ENCODE results near the gene CFAP119.

Gene CFAP119

DNA sequence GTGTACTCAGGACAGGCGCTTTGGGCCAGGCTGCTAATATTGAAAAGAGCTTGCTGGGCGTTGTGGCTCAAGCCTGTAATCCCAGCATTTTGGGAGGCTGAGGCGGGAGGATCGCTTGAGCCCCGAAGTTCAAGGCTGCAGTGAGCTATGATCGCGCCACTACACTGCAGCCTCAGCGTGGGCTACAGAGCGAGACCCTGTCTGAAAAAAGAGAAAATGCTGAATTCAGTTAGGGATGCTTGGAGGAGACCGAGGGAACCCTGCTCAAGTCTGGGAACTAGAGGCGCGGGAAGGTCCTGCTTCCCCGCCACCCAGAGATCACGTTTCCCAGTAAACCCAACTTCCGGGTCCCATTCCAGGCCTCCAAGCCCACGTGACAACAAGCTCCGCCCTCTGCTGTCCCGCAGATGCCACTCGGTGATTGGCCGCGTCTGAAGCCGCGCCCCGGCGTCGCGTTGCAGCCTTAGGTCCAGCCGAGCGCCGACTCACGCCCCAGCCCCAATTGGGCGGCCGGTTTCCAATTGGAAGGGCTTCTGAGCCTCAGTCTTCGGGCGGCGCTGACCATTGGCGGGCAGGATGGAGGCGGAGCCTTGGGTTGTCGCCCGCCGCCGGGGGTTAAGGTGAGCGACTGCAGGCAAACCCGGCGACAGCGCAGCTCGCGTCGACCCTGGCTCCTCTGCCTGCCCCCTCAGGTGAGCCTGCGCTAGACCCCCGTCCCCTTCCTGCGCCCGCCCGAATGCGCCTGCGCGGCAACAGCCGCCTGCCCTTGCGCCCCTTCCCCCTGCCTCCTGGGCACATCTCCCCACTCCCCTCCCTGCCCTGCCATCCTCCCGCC, 13.8 kb downstream of the CFAP119 start, which contains the start of gene PHKG2:
Gene PHKG2, plus strand, starts transcription at position 627 of the 835 bp plus-strand sequence. CDS start 396 bp downstream, outside the sequence.
- Histone ChIP-seq H2AFZ (ENCODE audit: low read depth, low read length) (peak within 1 kb of the TSS; percentile 46; the same call in 1 of the 2 replicates), H3K36me3 (replicated peaks; ENCODE audit: low read depth, low read length) (peaks cover 20% of the 10 kb centered on the region), H4K20me1 (ENCODE audit: insufficient read depth, low read length) (no peaks in the 10 kb centered on the region), H3K79me2 (ENCODE audit: low read length) (peaks cover 23% of the 10 kb centered on the region), H3K4me3 (ENCODE audit: low read length) (peak within 1 kb of the TSS; percentile 83), H3K4me2 (ENCODE audit: low read length) (peak within 1 kb of the TSS; percentile 76), H3K27me3 (ENCODE audit: low read depth, low read length) (no peaks in the 10 kb centered on the region), H3K4me1 (ENCODE audit: low read length) (peaks cover 5% of the 10 kb centered on the region), H3K27ac (ENCODE audit: low read length) (peak within 1 kb of the TSS; percentile 28; the same call in 1 of the 2 replicates), H3K9ac (ENCODE audit: low read length) (peak within 1 kb of the TSS; percentile 68), H3K9me3 (ENCODE audit: insufficient read depth, low read length) (no peaks in the 10 kb centered on the region)
- TF ChIP-seq EZH2phosphoT487 (IDR thresholded peaks at IDR 0.05; ENCODE audit: low read depth): no peak
- TF ChIP-seq, protein P1, sequence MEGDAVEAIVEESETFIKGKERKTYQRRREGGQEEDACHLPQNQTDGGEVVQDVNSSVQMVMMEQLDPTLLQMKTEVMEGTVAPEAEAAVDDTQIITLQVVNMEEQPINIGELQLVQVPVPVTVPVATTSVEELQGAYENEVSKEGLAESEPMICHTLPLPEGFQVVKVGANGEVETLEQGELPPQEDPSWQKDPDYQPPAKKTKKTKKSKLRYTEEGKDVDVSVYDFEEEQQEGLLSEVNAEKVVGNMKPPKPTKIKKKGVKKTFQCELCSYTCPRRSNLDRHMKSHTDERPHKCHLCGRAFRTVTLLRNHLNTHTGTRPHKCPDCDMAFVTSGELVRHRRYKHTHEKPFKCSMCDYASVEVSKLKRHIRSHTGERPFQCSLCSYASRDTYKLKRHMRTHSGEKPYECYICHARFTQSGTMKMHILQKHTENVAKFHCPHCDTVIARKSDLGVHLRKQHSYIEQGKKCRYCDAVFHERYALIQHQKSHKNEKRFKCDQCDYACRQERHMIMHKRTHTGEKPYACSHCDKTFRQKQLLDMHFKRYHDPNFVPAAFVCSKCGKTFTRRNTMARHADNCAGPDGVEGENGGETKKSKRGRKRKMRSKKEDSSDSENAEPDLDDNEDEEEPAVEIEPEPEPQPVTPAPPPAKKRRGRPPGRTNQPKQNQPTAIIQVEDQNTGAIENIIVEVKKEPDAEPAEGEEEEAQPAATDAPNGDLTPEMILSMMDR (IDR thresholded peaks at IDR 0.05; ENCODE audit: low read depth, low read length): no peak

DNA sequence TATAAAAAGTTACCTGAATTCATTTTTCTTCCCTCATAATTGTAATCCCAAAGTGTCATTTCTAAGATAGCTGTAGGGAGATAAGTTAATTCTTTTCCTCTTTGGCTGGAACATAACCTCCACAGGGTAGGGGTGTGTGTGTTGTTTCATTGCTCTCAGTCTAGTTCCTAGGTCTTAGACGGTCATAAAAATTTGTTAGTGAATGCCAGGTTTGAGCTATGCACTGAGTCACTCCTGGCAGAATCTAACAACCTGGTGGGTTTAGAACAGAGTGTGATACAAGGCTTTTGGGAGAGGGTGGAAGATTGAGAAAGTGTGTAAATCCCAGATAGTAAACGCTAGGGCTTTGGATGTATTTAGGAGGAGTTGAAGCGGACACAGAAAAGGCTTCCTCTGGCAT, 14.5 kb downstream of the CFAP119 start:
- Histone ChIP-seq H4K20me1 (ENCODE audit: insufficient read depth, low read length) (no peaks in the 10 kb centered on the region), H3K27ac (ENCODE audit: low read length) (0 out of 2 replicates have a peak overlapping the region, but pooled peaks have one; percentile 28), H3K4me1 (ENCODE audit: low read length) (peaks cover 5% of the 10 kb centered on the region), H2AFZ (ENCODE audit: low read depth, low read length) (0 out of 2 replicates have a peak overlapping the region, but pooled peaks have one; percentile 46), H3K4me2 (ENCODE audit: low read length) (peak overlapping the region; percentile 76), H3K36me3 (replicated peaks; ENCODE audit: low read depth, low read length) (peaks cover 20% of the 10 kb centered on the region), H3K9me3 (ENCODE audit: insufficient read depth, low read length) (no peaks in the 10 kb centered on the region), H3K79me2 (ENCODE audit: low read length) (peaks cover 23% of the 10 kb centered on the region), H3K4me3 (ENCODE audit: low read length) (peak overlapping the region; percentile 83), H3K9ac (ENCODE audit: low read length) (peak overlapping the region; percentile 68; the same call in 1 of the 2 replicates), H3K27me3 (ENCODE audit: low read depth, low read length) (no peaks in the 10 kb centered on the region)
- TF ChIP-seq, protein P1 (IDR thresholded peaks at IDR 0.05; ENCODE audit: low read depth, low read length): no peak
- no peak for TF ChIP-seq EZH2phosphoT487 (IDR thresholded peaks at IDR 0.05; ENCODE audit: low read depth)

DNA sequence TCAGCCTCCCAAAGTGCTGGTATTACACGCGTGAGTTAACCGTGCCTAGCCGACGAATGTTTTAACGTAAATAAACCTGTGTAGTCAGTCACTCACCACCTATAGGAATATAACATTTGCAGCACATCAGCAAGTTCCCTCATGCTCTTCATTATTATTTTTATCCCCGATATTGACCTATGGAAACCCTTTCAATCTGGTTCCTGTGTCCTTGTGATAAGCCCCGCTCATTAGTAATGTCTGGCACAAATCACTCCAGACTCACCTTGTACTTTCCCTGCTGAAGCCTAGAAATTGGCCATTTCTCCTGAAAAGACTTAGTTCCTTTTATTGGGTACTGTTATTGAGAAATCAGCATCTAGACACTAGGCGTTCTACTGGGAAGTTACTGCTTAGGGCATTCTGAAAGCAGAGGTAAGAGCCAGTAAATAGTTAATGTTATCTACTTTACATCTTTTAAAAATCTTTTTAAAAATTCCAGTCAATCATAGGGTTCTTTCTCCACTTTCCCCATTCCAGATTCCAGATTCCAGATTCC, 15.2 kb downstream of the CFAP119 start:
- Histone ChIP-seq H3K4me1 (ENCODE audit: low read length) (peaks cover 5% of the 10 kb centered on the region), H3K36me3 (replicated peaks; ENCODE audit: low read depth, low read length) (peaks cover 24% of the 10 kb centered on the region), H3K27me3 (ENCODE audit: low read depth, low read length) (no peaks in the 10 kb centered on the region), H3K4me2 (ENCODE audit: low read length) (no peak overlapping the region), H3K4me3 (ENCODE audit: low read length) (no peak overlapping the region), H3K9me3 (ENCODE audit: insufficient read depth, low read length) (no peaks in the 10 kb centered on the region), H4K20me1 (ENCODE audit: insufficient read depth, low read length) (no peaks in the 10 kb centered on the region), H3K79me2 (ENCODE audit: low read length) (peaks cover 23% of the 10 kb centered on the region), H3K27ac (ENCODE audit: low read length) (no peak overlapping the region), H2AFZ (ENCODE audit: low read depth, low read length) (no peak overlapping the region), H3K9ac (ENCODE audit: low read length) (no peak overlapping the region)
- TF ChIP-seq, protein P1 (IDR thresholded peaks at IDR 0.05; ENCODE audit: low read depth, low read length): no peak
- TF ChIP-seq EZH2phosphoT487 (IDR thresholded peaks at IDR 0.05; ENCODE audit: low read depth): no peak

DNA sequence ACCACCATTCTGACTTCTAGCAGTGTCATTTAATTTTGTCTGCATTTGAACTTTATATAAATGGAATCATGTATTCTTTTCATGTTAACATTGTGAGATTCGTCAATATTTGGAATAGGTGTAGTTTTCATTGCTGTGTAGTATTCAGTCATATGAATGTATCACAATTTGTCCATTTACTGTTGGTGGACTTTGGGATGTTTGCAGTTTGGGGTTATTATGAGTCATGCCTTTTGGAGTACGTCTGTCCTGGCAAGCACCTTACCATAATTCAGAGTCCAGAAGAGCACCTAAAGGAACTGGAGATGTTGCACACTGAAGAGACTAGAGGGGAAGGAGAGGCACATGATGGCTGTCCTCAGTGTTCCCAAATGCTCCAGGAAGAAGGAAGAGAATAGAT, 16.8 kb downstream of the CFAP119 start:
- Histone ChIP-seq H3K4me3 (ENCODE audit: low read length) (no peak overlapping the region), H3K4me1 (ENCODE audit: low read length) (peaks cover 5% of the 10 kb centered on the region), H3K9ac (ENCODE audit: low read length) (no peak overlapping the region), H3K9me3 (ENCODE audit: insufficient read depth, low read length) (no peaks in the 10 kb centered on the region), H2AFZ (ENCODE audit: low read depth, low read length) (no peak overlapping the region), H3K36me3 (replicated peaks; ENCODE audit: low read depth, low read length) (peaks cover 31% of the 10 kb centered on the region), H4K20me1 (ENCODE audit: insufficient read depth, low read length) (no peaks in the 10 kb centered on the region), H3K79me2 (ENCODE audit: low read length) (peaks cover 16% of the 10 kb centered on the region), H3K27me3 (ENCODE audit: low read depth, low read length) (no peaks in the 10 kb centered on the region), H3K27ac (ENCODE audit: low read length) (no peak overlapping the region), H3K4me2 (ENCODE audit: low read length) (no peak overlapping the region)
- no peak for TF ChIP-seq EZH2phosphoT487 (IDR thresholded peaks at IDR 0.05; ENCODE audit: low read depth)
- TF ChIP-seq, protein P1 (IDR thresholded peaks at IDR 0.05; ENCODE audit: low read depth, low read length): no peak
